ENCODE measurements around the gene DNAJC22. TPM values are rescaled to one million over a fixed set of nuclear protein-coding genes. Genes with fewer than 3 reads are reported as not detected.
"Not testable (repeated sequence)": the region's sequence is repeated elsewhere in the genome, so short reads cannot be mapped to it uniquely, and the experiment has no call there.

The DNAJC22 gene
- total RNA-seq, 1 donor from 2014 or later: under 0.01 TPM

- DNase-seq (ENCODE audit: low spot score in 2 of 2) (peak in 1 of 2 donors; percentile 38), FAIRE-seq (no peak)
Measured at GRCh38 chr12:49367381-49368239, 20.9 kb downstream of the DNAJC22 start, which contains the start of gene SPATS2. Gene SPATS2 (plus strand): TSS chr12:49367462. CDS start chr12:49461013, 93,551 bp downstream.

GRCh38 chr12:49368240-49368600 is 21.5 kb downstream of the DNAJC22 start:
- no peak for DNase-seq (ENCODE audit: low spot score in 2 of 2)
- no peak for FAIRE-seq

- no peak for FAIRE-seq
- no peak for DNase-seq (ENCODE audit: low spot score in 2 of 2)
Measured at GRCh38 chr12:49369411-49370145, 22.9 kb downstream of the DNAJC22 start.

GRCh38 chr12:49370539-49370938 is 23.9 kb downstream of the DNAJC22 start:
- FAIRE-seq (no peak), DNase-seq (ENCODE audit: low spot score in 2 of 2) (no peak)

- FAIRE-seq: no peak
- no peak for DNase-seq (ENCODE audit: low spot score in 2 of 2)
Measured at GRCh38 chr12:49375406-49375805, 28.7 kb downstream of the DNAJC22 start.

- no peak for DNase-seq (ENCODE audit: low spot score in 2 of 2)
Measured at GRCh38 chr12:49377386-49377785, 30.7 kb downstream of the DNAJC22 start.

GRCh38 chr12:49380184-49380583 is 33.5 kb downstream of the DNAJC22 start:
- DNase-seq (ENCODE audit: low spot score in 2 of 2); FAIRE-seq: not testable (repeated sequence)

More at GRCh38 chr12:49377386-49377785, 30.7 kb downstream of the DNAJC22 start:
- FAIRE-seq: no peak

GRCh38 chr12:49388682-49389386 is 42.1 kb downstream of the DNAJC22 start:
- DNase-seq (ENCODE audit: low spot score in 2 of 2): no peak
- FAIRE-seq: no peak

GRCh38 chr12:49389387-49389703 is 42.7 kb downstream of the DNAJC22 start:
- FAIRE-seq (no peak), DNase-seq (ENCODE audit: low spot score in 2 of 2) (no peak)

GRCh38 chr12:49397000-49397399 is 50.3 kb downstream of the DNAJC22 start:
- DNase-seq (ENCODE audit: low spot score in 2 of 2): no peak
- FAIRE-seq: no peak

GRCh38 chr12:49400304-49400703 is 53.6 kb downstream of the DNAJC22 start:
- FAIRE-seq (no peak), DNase-seq (ENCODE audit: low spot score in 2 of 2) (no peak)

Other genes with a start within 250 kb of the DNAJC22 start
- gene LMBR1L, start 236.0 kb upstream of the DNAJC22 start, total RNA-seq: 83.6 TPM
- 1,528 TPM for gene TUBA1B, start 215.5 kb upstream of the DNAJC22 start, total RNA-seq
- gene TUBA1A, start 157.8 kb upstream of the DNAJC22 start, total RNA-seq: 15,800 TPM
- 55.0 TPM for gene TUBA1C, start 81.8 kb upstream of the DNAJC22 start, total RNA-seq
- 0.82 TPM for gene PRPH, start 51.7 kb upstream of the DNAJC22 start, total RNA-seq
- gene TROAP, start 23.6 kb upstream of the DNAJC22 start, total RNA-seq: 2.9 TPM
- 0.41 TPM for gene C1QL4, start 9.7 kb upstream of the DNAJC22 start, total RNA-seq
- gene SPATS2, start 20.6 kb downstream of the DNAJC22 start, total RNA-seq: 50.5 TPM
- 3.7 TPM for gene KCNH3, start 192.1 kb downstream of the DNAJC22 start, total RNA-seq
- gene MCRS1, start 221.3 kb downstream of the DNAJC22 start, total RNA-seq: 35.9 TPM

Data from frontal cortex (tissue), 4 donors.